VCaP (cell line): ENCODE measurements around the gene HBG1.
"Not testable (repeated sequence)": the region's sequence is repeated elsewhere in the genome, so short reads cannot be mapped to it uniquely, and the experiment has no call there.

ENCODE experiments used
- H3K27ac ChIP-seq: fragments of 450-650 bp; 2 replicates; pipeline ENCODE4 v1.5.1; 2017
- CTCF ChIP-seq: fragments of 450-650 bp; conservative IDR thresholded peaks from 2 replicates; pipeline ENCODE4 v1.5.1; 2017; ENCODE audit warnings: mild to moderate bottlenecking, moderate library complexity

Gene HBG1

GRCh38 chr11:5258543-5259262 lies 9.0 kb upstream of the HBG1 start:
- H3K27ac ChIP-seq = no peak overlapping the region
- no peak for TF ChIP-seq CTCF

DNA sequence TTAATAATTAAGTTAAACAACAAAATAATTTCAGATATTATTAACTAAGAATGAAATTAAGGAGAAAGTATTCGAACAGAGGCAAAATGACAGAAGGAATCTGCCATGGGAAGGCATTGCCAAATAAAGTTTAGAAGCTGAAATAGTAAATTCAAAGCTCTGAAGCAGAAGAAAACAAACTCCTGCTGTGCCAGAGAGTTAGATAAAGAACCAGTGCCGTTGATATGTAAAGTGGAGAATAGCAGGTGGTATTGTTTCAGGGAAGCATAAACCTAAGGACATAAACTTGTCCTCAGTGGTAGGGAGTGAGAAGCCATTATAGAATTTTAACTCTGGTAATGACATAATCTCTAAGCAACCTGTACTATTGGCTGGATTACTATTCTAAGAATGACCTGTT lies 7.6 kb upstream of the HBG1 start:
- H3K27ac ChIP-seq = no peak overlapping the region
- TF ChIP-seq CTCF = no peak

GRCh38 chr11:5254646-5255413 lies 5.2 kb upstream of the HBG1 start, which contains the start of gene HBG2:
Gene HBG2, minus strand, starts transcription at chr11:5254781. Its CDS starts 53 bp downstream, at chr11:5254728.
- not testable (repeated sequence) for H3K27ac ChIP-seq

DNA sequence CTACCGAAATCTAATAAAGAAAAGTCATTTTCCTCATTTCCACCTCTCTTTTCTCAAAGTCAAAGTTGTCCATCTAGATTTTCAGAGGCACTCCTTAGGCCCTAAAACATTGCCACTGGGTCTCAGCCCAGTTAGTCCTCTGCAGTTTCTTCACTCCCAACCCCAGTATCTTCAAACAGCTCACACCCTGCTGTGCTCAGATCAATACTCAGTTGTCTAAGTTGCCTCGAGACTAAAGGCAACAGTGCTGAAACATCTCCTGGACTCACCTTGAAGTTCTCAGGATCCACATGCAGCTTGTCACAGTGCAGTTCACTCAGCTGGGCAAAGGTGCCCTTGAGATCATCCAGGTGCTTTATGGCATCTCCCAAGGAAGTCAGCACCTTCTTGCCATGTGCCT lies 4.4 kb upstream of the HBG1 start:
- H3K27ac ChIP-seq = not testable (repeated sequence)

DNA sequence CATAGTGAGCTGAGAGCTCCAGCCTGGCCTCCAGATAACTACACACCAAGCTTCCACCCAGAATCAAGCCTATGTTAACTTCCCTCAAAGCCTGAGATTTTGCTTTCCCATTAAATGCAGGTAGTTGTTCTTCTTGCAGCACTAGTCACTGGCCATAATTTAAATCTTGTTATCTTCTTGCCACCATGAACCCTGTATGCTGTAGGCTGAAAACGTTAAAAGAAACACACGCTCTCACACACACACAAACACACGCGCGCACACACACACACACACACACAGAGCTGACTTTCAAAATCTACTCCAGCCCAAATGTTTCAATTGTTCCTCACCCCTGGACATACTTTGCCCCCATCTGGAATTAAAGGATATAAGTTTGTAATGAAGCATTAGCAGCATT lies 3.8 kb upstream of the HBG1 start:
- H3K27ac ChIP-seq = not testable (repeated sequence)

GRCh38 chr11:5252919-5253265 lies 3.2 kb upstream of the HBG1 start:
- no peak for TF ChIP-seq CTCF
- no peak overlapping the region for H3K27ac ChIP-seq

- TF ChIP-seq CTCF = no peak
- no peak overlapping the region for H3K27ac ChIP-seq
These were observed 2.7 kb upstream of the HBG1 start for GRCh38 chr11:5252192-5252918.

DNA sequence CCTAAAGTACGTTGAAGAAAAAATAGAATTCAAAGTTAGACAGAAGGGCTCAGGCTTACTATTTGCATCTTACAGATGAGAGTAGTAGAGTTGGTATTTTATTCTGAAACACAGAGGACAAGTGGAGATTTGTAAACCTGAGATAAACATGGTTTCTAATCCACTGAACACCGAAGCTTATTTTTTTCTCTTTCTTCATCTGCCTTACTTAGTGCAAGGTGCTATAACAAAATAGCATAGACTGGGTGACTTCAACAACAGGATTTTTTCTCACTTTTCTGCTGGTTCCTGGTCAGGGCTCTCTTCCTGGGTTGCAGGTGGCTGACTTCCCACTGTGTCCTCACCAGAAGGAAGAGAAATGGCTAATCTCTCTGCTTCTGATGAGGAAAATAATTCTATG lies 2.1 kb upstream of the HBG1 start:
- H3K27ac ChIP-seq = no peak overlapping the region
- no peak for TF ChIP-seq CTCF
